K562 (cell line): ENCODE measurements around the gene CD300C.

Source experiments
- PHTF2 ChIP-seq: fragments of 250-450 bp; sonication (Bioruptor Pico); IDR thresholded peaks from 2 replicates; pipeline ENCODE4 v1.5.0; 2021; ENCODE audit warnings: mild to moderate bottlenecking
- SNRNP70 ChIP-seq: fragments of 200-400 bp; formaldehyde crosslinking; optimal IDR thresholded peaks from 2 replicates; pipeline ENCODE3; 2017; ENCODE audit warnings: low read depth, low read length

- TF ChIP-seq SNRNP70 (no peak), PHTF2 (no peak)
Observed at GRCh38 chr17:74514632-74515334, 31.1 kb downstream of the CD300C start.
